ENCODE data around the gene FBXO34.

DNA sequence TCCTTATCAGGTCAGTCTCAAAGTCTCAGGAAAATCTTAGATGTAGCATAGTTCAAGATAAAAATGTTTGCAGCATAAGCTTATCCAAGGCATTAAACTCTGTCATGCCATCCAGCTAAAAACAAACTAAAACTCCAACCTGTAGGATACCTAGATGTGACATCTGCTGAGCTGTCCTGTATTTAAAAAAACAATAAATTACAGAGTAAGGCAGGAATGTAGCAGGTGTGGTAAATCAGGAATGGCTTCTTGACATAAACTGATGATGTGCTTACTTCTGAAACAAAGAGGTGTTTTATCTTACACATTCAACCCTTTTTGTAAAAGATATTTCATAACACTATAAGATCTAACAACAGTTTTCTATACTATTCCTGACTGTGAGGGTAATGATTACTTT is 49.3 kb upstream of the FBXO34 start:
- TF ChIP-seq, protein P1, sequence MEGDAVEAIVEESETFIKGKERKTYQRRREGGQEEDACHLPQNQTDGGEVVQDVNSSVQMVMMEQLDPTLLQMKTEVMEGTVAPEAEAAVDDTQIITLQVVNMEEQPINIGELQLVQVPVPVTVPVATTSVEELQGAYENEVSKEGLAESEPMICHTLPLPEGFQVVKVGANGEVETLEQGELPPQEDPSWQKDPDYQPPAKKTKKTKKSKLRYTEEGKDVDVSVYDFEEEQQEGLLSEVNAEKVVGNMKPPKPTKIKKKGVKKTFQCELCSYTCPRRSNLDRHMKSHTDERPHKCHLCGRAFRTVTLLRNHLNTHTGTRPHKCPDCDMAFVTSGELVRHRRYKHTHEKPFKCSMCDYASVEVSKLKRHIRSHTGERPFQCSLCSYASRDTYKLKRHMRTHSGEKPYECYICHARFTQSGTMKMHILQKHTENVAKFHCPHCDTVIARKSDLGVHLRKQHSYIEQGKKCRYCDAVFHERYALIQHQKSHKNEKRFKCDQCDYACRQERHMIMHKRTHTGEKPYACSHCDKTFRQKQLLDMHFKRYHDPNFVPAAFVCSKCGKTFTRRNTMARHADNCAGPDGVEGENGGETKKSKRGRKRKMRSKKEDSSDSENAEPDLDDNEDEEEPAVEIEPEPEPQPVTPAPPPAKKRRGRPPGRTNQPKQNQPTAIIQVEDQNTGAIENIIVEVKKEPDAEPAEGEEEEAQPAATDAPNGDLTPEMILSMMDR (conservative IDR thresholded peaks at IDR 0.05 in 1 of 2, IDR thresholded peaks at IDR 0.05 in 1 of 2; ENCODE audit: extremely low read depth in 1 of 2, insufficient read depth in 1 of 2, low read depth in 1 of 2, low read length in 2 of 2), result no peak
- TF ChIP-seq EZH2 (IDR thresholded peaks at IDR 0.05; ENCODE audit: borderline replicate concordance, low read length), result no peak

Data from mammary epithelial cell (primary cell).